HL-60 (cell line): Measurements from ENCODE around the gene WFDC5.

Experiments used
- DNase-seq, 2 experiments: peaks; one replicate each; pipeline ENCODE4 v3.0.0-alpha.2; 2010 to 2020; ENCODE audit warnings: low read depth in 1 of 2, low spot score in 1 of 2
- H3K27ac ChIP-seq: fragments of 250-450 bp; sonication (Bioruptor Pico); replicated peaks from 2 replicates; pipeline ENCODE4 v1.5.1; 2020; ENCODE audit warnings: mild to moderate bottlenecking, moderate library complexity
- H3K27me3 ChIP-seq: fragments of 250-450 bp; sonication (Bioruptor Pico); 2 replicates; pipeline ENCODE4 v1.5.1; 2021; ENCODE audit warnings: mild to moderate bottlenecking, moderate library complexity; ENCODE audit not compliant: insufficient read depth, poor library complexity, severe bottlenecking
- H3K4me3 ChIP-seq: replicated peaks from 2 replicates; pipeline ENCODE4 v1.5.1; 2011; ENCODE audit warnings: mild to moderate bottlenecking, control low read depth, low read length; ENCODE audit not compliant: insufficient read depth
- CTCF ChIP-seq: IDR thresholded peaks from one replicate; pipeline ENCODE4 v1.5.1; 2011; ENCODE audit warnings: low read length, control low read depth, inconsistent platforms; ENCODE audit not compliant: insufficient read depth
- GABPA ChIP-seq: IDR thresholded peaks from 2 replicates; pipeline ENCODE4 v1.6.1; 2012; ENCODE audit warnings: low read depth
- POLR2AphosphoS5 ChIP-seq: IDR thresholded peaks from 2 replicates; pipeline ENCODE4 v1.6.1; 2012; ENCODE audit warnings: low read depth
- SPI1 ChIP-seq: IDR thresholded peaks from 2 replicates; pipeline ENCODE4 v1.6.1; 2012; ENCODE audit warnings: low read depth, mild to moderate bottlenecking, borderline replicate concordance
- TF ChIP-seq, protein P1 (sequence below): IDR thresholded peaks from 2 replicates; pipeline ENCODE4 v1.6.1; 2012; ENCODE audit warnings: low read depth; ENCODE audit not compliant: insufficient replicate concordance

Gene WFDC5

DNA sequence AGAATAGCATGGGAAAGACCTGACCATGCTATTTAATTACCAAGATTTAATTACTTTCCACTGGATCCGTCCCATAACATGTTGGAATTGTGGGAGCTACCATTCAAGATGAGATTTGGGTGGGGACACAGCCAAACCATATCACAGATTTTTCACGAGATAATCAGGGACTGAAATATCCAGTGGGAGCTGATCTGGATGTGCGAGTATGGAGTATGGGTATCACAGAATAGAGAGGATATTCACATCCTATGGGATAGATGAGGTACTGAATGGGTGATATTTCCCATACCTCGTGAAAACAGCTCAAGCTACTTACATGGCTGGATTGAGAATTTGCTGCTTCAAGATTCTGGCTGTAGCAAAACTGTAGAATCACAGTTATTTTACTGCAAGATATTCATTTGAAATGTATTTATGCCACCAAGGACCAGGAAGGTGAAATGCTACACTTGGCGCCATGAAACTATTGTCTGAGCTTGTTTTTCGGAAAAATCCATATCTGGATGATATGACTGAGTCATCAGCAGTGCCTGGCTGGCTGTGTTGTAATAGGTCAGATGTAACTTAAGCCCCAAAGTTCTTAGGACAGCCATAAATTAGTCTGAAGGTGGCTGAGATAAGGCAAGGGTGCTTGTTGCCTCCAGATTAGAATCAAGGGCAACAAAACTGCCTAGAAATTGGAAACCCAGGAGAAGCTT is 43.9 kb downstream of the WFDC5 start:
- no peak for DNase-seq
- H3K27ac ChIP-seq = no peak overlapping the region
- TF ChIP-seq CTCF (no peak), SPI1 (no peak), GABPA (no peak), POLR2AphosphoS5 (no peak)
- TF ChIP-seq, protein P1, sequence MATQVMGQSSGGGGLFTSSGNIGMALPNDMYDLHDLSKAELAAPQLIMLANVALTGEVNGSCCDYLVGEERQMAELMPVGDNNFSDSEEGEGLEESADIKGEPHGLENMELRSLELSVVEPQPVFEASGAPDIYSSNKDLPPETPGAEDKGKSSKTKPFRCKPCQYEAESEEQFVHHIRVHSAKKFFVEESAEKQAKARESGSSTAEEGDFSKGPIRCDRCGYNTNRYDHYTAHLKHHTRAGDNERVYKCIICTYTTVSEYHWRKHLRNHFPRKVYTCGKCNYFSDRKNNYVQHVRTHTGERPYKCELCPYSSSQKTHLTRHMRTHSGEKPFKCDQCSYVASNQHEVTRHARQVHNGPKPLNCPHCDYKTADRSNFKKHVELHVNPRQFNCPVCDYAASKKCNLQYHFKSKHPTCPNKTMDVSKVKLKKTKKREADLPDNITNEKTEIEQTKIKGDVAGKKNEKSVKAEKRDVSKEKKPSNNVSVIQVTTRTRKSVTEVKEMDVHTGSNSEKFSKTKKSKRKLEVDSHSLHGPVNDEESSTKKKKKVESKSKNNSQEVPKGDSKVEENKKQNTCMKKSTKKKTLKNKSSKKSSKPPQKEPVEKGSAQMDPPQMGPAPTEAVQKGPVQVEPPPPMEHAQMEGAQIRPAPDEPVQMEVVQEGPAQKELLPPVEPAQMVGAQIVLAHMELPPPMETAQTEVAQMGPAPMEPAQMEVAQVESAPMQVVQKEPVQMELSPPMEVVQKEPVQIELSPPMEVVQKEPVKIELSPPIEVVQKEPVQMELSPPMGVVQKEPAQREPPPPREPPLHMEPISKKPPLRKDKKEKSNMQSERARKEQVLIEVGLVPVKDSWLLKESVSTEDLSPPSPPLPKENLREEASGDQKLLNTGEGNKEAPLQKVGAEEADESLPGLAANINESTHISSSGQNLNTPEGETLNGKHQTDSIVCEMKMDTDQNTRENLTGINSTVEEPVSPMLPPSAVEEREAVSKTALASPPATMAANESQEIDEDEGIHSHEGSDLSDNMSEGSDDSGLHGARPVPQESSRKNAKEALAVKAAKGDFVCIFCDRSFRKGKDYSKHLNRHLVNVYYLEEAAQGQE = no peak
- no peaks in the 10 kb centered on the region for H3K27me3 ChIP-seq
- no peak overlapping the region for H3K4me3 ChIP-seq

- TF ChIP-seq CTCF (no peak), POLR2AphosphoS5 (no peak), GABPA (no peak), SPI1 (no peak)
- TF ChIP-seq, protein P1 = no peak
- H3K27me3 ChIP-seq = no peaks in the 10 kb centered on the region
- H3K27ac ChIP-seq = no peak overlapping the region
- no peak for DNase-seq
- no peak overlapping the region for H3K4me3 ChIP-seq
These were observed 45.7 kb downstream of the WFDC5 start for GRCh38 chr20:45069261-45069660.

DNA sequence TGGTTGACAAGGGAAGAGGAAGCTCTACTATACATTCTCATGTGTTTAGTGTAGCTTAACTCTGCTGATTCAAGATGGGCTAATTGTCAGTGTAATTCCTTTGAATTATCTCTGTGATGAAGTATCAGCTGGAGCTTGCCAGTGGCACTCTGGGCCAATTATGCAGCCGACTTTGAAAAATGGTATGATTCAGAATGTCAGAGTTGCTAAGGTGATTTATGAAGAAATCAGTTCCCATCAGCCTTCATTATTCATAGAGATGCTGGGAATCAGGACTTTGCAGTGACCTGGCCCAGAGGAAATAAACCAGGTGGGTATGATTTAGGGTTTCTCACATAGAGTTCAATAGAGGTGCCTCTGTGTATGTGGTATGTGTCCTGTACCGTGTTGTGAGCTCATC is 47.4 kb downstream of the WFDC5 start:
- Histone ChIP-seq H3K27ac (no peak overlapping the region), H3K27me3 (no peaks in the 10 kb centered on the region), H3K4me3 (no peak overlapping the region)
- TF ChIP-seq GABPA (no peak), POLR2AphosphoS5 (no peak), SPI1 (no peak)
- TF ChIP-seq, protein P1 = no peak
- no peak for DNase-seq
